ENCODE measurements around the gene ADAMTS17.

- TF ChIP-seq CTCF (IDR thresholded peaks at IDR 0.05 in 2 of 3, conservative IDR thresholded peaks at IDR 0.05 in 1 of 3; ENCODE audit: borderline replicate concordance in 1 of 3, insufficient read depth in 1 of 3, low read depth in 2 of 3, low read length in 2 of 3) (no peak), POLR2AphosphoS5 (IDR thresholded peaks at IDR 0.05; ENCODE audit: low read depth, low read length) (no peak), JUND (IDR thresholded peaks at IDR 0.05) (no peak), CEBPB (IDR thresholded peaks at IDR 0.05; ENCODE audit: low read depth) (no peak), POLR2A (IDR thresholded peaks at IDR 0.05; ENCODE audit: borderline replicate concordance, extremely low read depth, insufficient read depth, insufficient read length) (no peak), SIN3A (IDR thresholded peaks at IDR 0.05; ENCODE audit: low read depth) (no peak), REST (IDR thresholded peaks at IDR 0.05; ENCODE audit: low read depth) (no peak), MAX (IDR thresholded peaks at IDR 0.05) (no peak), RAD21 (IDR thresholded peaks at IDR 0.05; ENCODE audit: low read depth) (no peak), EZH2phosphoT487 (IDR thresholded peaks at IDR 0.05; ENCODE audit: borderline replicate concordance) (no peak), SP1 (IDR thresholded peaks at IDR 0.05; ENCODE audit: low read depth) (no peak), EGR1 (IDR thresholded peaks at IDR 0.05; ENCODE audit: low read depth) (no peak), EZH2 (IDR thresholded peaks at IDR 0.05) (no peak)
These were observed 324.6 kb downstream of the ADAMTS17 start for GRCh38 chr15:100017140-100017539.

Data from HCT116 (cell line).